Testis (tissue), 2 donors: ENCODE measurements around the gene FAM184B.

Experiments used
- POLR2A ChIP-seq: fragments of 450-650 bp; IDR thresholded peaks from one replicate; pipeline ENCODE4 v1.6.1; 2017; ENCODE audit warnings: antibody characterized with exemption, mild to moderate bottlenecking, moderate library complexity
- TF ChIP-seq, protein P1 (sequence below), 3 experiments: fragments of 450-650 bp in 2 of 3; fragments of 200-600 bp in 1 of 3; sonication (generic) in 1 of 3; IDR thresholded peaks; one replicate each; pipeline ENCODE4 v1.5.1; 2016 to 2019; ENCODE audit warnings: antibody characterized with exemption in 3 of 3, mild to moderate bottlenecking in 2 of 3, moderate library complexity in 1 of 3

DNA sequence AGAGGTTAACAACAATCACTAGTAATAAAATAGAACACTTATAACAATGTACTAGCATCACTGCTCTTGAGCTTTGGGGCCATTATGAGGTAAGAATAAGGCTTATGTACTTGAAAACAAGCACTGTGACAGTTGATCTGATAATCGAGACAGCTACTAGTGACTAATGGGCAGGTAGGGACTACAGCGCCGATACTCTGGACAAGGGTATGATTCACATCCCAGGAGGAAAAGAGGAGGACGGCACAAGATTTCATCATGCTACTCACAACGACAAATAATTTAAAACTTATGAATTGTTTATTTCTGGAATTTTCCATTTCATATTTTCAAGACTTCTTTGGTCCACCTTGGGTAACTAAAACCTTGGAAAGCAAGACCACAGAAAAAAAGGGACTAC, 62.3 kb downstream of the FAM184B start:
- TF ChIP-seq, protein P1, sequence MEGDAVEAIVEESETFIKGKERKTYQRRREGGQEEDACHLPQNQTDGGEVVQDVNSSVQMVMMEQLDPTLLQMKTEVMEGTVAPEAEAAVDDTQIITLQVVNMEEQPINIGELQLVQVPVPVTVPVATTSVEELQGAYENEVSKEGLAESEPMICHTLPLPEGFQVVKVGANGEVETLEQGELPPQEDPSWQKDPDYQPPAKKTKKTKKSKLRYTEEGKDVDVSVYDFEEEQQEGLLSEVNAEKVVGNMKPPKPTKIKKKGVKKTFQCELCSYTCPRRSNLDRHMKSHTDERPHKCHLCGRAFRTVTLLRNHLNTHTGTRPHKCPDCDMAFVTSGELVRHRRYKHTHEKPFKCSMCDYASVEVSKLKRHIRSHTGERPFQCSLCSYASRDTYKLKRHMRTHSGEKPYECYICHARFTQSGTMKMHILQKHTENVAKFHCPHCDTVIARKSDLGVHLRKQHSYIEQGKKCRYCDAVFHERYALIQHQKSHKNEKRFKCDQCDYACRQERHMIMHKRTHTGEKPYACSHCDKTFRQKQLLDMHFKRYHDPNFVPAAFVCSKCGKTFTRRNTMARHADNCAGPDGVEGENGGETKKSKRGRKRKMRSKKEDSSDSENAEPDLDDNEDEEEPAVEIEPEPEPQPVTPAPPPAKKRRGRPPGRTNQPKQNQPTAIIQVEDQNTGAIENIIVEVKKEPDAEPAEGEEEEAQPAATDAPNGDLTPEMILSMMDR (IDR thresholded peaks at IDR 0.05): no peak
- TF ChIP-seq POLR2A: no peak
